PC-9 (cell line): ENCODE data around the gene FKBP7.

Source experiments
- CTCF ChIP-seq: fragments of 200-600 bp; sonication (generic); conservative IDR thresholded peaks from 2 replicates; pipeline ENCODE4 v1.6.1; 2017; ENCODE audit warnings: mixed run types, antibody characterized with exemption, mild to moderate bottlenecking, moderate library complexity
- EZH2 ChIP-seq: fragments of 200-600 bp; sonication (generic); IDR thresholded peaks from 2 replicates; pipeline ENCODE4 v1.8.0; 2017; ENCODE audit warnings: antibody characterized with exemption, low read depth

DNA sequence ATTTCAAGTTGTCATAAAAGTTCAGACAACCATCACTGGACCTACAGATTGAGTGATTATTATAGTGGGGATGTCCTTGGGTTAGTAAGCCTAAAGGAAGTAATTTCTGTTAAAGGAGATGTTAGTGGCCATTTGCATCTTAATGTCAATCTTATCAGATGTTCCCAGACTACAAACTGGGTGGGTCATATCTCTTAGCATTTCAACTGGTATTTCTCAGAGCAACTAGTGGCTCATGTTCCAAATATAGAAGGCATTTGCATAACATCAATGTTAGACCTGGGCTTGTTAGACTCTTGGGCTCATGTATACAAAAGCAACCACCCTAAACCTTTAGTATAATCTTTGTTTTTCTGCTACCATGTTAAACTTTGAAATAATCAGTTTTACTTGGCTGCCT, 19.7 kb upstream of the FKBP7 start:
- TF ChIP-seq CTCF (no peak), EZH2 (no peak)
